GM12875 (cell line): Measurements from ENCODE around the gene MIOS.

Experiments used
- H3K4me3 ChIP-seq: one replicate; pipeline ENCODE4 v1.5.1; 2011; ENCODE audit warnings: low read depth, low read length, control low read depth
- TF ChIP-seq, protein P1 (sequence below): IDR thresholded peaks from 2 replicates; pipeline ENCODE4 v1.5.1; 2011; ENCODE audit warnings: low read depth, mild to moderate bottlenecking, control low read depth, inconsistent platforms, low read length, moderate library complexity, borderline replicate concordance; ENCODE audit not compliant: insufficient read depth

Gene MIOS

DNA sequence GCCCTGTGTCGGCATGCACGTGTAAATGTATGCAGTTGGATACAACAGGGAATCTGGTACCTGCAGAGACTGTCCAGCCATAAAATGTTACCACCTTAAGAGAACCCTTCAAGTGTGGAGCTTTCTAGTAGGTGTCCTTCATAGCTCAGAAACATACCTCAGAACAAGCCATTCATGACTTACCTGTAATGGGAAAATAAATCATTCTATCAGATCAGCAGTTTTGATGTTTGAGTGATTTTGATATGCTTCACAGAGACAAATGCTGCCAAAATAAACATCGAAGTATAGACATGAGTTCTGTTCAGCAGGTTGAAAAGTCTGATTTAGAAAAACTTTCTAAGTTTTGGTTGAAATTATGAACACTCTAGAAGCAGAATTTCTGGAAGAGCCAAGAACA is 40.3 kb downstream of the MIOS start:
- no peak overlapping the region for H3K4me3 ChIP-seq
- TF ChIP-seq, protein P1, sequence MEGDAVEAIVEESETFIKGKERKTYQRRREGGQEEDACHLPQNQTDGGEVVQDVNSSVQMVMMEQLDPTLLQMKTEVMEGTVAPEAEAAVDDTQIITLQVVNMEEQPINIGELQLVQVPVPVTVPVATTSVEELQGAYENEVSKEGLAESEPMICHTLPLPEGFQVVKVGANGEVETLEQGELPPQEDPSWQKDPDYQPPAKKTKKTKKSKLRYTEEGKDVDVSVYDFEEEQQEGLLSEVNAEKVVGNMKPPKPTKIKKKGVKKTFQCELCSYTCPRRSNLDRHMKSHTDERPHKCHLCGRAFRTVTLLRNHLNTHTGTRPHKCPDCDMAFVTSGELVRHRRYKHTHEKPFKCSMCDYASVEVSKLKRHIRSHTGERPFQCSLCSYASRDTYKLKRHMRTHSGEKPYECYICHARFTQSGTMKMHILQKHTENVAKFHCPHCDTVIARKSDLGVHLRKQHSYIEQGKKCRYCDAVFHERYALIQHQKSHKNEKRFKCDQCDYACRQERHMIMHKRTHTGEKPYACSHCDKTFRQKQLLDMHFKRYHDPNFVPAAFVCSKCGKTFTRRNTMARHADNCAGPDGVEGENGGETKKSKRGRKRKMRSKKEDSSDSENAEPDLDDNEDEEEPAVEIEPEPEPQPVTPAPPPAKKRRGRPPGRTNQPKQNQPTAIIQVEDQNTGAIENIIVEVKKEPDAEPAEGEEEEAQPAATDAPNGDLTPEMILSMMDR: no peak

DNA sequence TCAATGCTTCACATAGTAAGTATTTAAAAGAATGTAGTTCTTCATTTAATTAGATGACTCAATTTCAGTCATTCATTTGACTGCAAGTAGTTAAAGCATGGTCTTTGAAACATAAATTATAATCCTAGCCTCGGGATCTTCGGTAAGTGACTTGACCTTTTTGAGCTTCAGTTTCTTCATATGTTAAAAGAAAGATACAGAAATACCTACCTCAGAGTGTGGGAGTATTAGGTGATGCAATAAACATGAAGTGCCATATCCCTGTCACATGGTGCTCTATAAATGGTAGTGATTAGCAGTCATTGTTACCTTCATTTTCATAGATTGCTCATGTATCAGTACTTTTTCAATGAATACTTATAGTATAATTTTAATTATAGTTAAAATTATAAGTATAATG is 42.6 kb downstream of the MIOS start:
- TF ChIP-seq, protein P1: no peak
- no peak overlapping the region for H3K4me3 ChIP-seq

DNA sequence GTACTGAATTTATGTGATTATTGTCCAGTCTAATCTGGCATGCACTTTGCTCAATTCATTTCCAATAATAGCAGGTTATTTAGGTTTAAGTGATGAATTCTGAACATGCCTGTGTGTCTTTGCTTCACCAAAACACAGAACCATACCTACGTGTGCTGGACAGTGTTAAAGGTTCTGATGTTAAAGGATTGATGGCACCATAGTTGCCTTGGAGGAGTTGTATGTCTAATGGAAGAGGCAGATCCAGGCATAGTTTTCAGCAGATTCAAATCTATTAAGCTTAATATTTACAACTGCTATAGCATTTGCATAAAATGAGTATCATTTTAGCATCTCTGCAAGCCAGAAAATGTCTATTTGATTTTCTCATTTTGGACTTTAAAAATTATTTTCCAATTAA is 45.8 kb downstream of the MIOS start:
- TF ChIP-seq, protein P1: no peak
- H3K4me3 ChIP-seq: no peak overlapping the region

DNA sequence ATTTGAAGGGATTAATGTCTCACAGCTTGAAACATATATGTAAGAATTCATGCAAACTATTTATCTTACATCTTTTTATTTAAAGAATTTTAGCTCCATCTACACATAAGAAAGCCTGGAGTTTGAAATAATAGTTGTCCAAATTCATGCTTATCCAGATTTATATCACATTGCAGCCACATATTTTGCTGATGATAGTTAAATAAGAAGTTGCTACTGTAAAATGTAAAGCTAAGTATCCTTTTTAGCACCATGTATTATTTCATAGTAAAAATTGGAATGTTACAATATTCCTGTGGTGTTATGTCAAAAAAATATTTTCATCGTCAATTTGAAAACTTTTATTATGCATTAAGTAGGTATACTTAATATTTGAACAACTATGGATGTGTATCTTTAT is 46.5 kb downstream of the MIOS start:
- TF ChIP-seq, protein P1: no peak
- H3K4me3 ChIP-seq: no peak overlapping the region

DNA sequence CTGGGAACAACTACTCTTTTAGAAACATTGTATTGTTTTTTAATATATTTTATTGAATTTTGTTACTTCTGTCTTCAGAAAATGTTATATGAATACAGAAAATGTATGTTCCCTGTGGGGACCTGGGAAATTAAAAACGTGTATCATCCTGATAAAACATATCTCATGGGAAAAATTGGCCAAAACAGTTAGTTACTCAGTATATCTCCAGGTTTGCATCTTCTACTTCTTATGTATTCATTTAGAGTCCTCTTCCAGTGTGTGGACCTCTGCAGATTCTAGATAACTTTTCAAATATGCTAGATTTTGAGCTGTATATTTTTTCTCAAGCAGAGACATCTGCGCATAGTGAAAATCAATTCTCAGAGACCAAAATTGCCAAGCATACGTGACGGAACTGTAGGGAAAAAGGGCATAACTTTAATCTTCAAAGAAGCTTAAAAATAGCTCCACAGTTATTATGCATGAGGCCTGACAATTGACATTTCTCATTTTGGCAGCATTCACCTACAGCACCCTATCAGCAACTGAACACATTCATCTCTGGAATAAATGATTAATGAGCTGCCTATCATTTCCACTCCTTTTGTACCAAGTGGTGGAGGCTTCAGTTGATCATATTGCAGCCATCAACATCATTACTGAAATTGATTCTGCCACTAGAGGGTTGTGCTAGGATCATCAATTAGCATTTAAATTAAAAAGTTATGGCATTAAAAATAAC is 47.5 kb downstream of the MIOS start:
- H3K4me3 ChIP-seq: no peak overlapping the region
- TF ChIP-seq, protein P1: no peak

DNA sequence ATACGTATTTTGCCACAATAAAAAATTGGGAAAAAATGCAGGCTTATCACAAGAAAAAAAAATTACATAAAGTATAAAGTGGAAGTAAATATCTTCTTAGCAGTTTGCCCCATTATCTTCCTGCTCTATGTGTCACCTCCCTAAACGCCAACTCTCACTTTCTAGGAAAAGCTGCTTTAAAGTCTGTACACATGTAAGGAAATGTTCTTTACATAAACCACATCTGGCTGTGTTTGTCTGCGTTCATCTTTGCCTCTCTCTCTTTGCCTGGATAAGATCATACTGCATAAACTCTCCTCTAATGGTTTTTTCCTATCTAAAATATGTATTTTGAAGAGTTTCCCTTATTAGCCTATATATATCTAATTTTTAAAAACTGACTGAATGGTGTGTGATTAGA is 50.9 kb downstream of the MIOS start:
- no peak overlapping the region for H3K4me3 ChIP-seq
- TF ChIP-seq, protein P1: no peak

DNA sequence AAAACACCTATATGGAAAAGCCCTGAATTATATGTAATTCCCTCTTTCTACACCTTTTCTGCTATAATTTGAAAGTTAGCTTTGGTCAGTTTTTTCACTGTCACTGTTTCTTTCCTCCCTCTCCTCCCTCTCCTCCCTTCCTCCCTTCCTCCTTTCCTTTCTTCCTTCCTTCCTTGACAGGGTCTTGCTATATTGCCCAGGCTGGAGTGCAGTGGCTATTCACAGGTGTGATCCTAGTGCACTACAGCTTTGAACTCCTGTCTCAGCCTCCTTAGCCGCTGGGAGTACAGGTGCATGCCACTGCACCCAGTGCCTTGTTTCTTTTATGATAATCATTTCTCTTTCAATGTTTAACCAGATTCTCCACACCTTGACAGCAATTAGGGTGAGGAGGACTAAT is 51.7 kb downstream of the MIOS start:
- no peak overlapping the region for H3K4me3 ChIP-seq
- TF ChIP-seq, protein P1: no peak
